ENCODE measurements around the gene TTC4.

TTC4 gene

GRCh38 chr1:54705153-54705552, 10.5 kb upstream of the TTC4 start:
- no peak for DNase-seq

- no peak for DNase-seq
Measured at GRCh38 chr1:54706419-54706818, 9.2 kb upstream of the TTC4 start.

GRCh38 chr1:54708385-54708784, 7.3 kb upstream of the TTC4 start:
- DNase-seq, result no peak

- no peak for DNase-seq
Measured at GRCh38 chr1:54709547-54710292, 5.9 kb upstream of the TTC4 start.

GRCh38 chr1:54710434-54710833, 5.2 kb upstream of the TTC4 start:
- no peak for DNase-seq

- DNase-seq, result no peak
Measured at GRCh38 chr1:54710841-54711240, 4.8 kb upstream of the TTC4 start.

- DNase-seq, result no peak
Measured at GRCh38 chr1:54711536-54711935, 4.1 kb upstream of the TTC4 start.

GRCh38 chr1:54714881-54715492, 674 bp upstream of the TTC4 start:
- no peak for DNase-seq

- no peak for DNase-seq
Measured at GRCh38 chr1:54716299-54717047, 812 bp downstream of the TTC4 start.

GRCh38 chr1:54721719-54722118, 6.1 kb downstream of the TTC4 start:
- DNase-seq, result no peak

- no peak for DNase-seq
Measured at GRCh38 chr1:54723985-54724384, 8.3 kb downstream of the TTC4 start.

- no peak for DNase-seq
Measured at GRCh38 chr1:54724771-54725170, 9.1 kb downstream of the TTC4 start.

GRCh38 chr1:54728027-54728426, 12.4 kb downstream of the TTC4 start:
- DNase-seq, result no peak

GRCh38 chr1:54736685-54737084, 21.0 kb downstream of the TTC4 start:
- DNase-seq, result no peak

GRCh38 chr1:54738244-54738643, 22.6 kb downstream of the TTC4 start:
- no peak for DNase-seq

- DNase-seq, result no peak
Measured at GRCh38 chr1:54741531-54741930, 25.9 kb downstream of the TTC4 start.

GRCh38 chr1:54742282-54742681, 26.6 kb downstream of the TTC4 start:
- no peak for DNase-seq

GRCh38 chr1:54743416-54744226, 28.0 kb downstream of the TTC4 start:
- DNase-seq, result no peak

GRCh38 chr1:54744696-54745095, 29.0 kb downstream of the TTC4 start:
- DNase-seq, result no peak

GRCh38 chr1:54745274-54745673, 29.6 kb downstream of the TTC4 start:
- no peak for DNase-seq

- no peak for DNase-seq
Measured at GRCh38 chr1:54745864-54746263, 30.2 kb downstream of the TTC4 start.

GRCh38 chr1:54748094-54748835, 32.6 kb downstream of the TTC4 start:
- no peak for DNase-seq

- DNase-seq, result no peak
Measured at GRCh38 chr1:54750596-54750995, 34.9 kb downstream of the TTC4 start.
